Measurements from ENCODE around the gene COLEC11.

DNA sequence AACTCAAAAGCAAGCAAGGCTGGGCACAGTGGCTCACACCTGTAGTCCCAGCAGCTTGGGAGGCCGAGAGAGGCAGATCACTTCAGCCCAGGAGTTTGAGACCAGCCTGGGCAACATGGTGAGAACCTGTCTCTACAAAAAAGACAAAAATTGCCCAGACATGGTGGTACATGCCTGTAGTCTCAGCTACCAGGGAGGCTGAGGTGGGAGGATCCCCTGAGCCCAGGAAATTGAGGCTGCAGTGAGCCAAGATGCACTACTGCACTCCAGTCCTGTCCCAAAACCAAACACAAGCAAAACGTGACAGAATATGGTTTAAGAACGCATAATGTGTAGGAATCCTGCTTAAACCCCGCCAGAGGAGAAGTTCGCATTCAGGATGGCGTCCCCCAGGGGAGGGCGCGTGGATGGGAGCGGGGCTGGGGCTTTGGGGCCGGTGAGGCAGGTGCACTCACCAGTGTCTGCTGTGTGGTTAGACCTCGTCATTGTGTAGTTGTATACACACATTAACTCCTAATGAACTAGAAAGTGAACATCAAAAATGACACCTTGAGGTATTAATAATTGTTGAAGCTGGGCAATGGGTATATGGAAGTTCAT, 5.4 kb downstream of the COLEC11 start:
- TF ChIP-seq ZNF670 (tag by site-specific recombination; IDR thresholded peaks at IDR 0.05; ENCODE audit: low read depth) (no peak), CTCF (tag by site-specific recombination; IDR thresholded peaks at IDR 0.05) (no peak), YY1 (tag by site-specific recombination; IDR thresholded peaks at IDR 0.05) (no peak), OVOL3 (tag by site-specific recombination; IDR thresholded peaks at IDR 0.05) (no peak), ZNF48 (tag by site-specific recombination; IDR thresholded peaks at IDR 0.05) (no peak), ZNF302 (tag by site-specific recombination; IDR thresholded peaks at IDR 0.05; ENCODE audit: low read depth) (no peak), ZNF324 (tag by site-specific recombination; IDR thresholded peaks at IDR 0.05) (no peak), SP2 (tag by site-specific recombination; IDR thresholded peaks at IDR 0.05) (no peak)
- TF ChIP-seq, protein P1, sequence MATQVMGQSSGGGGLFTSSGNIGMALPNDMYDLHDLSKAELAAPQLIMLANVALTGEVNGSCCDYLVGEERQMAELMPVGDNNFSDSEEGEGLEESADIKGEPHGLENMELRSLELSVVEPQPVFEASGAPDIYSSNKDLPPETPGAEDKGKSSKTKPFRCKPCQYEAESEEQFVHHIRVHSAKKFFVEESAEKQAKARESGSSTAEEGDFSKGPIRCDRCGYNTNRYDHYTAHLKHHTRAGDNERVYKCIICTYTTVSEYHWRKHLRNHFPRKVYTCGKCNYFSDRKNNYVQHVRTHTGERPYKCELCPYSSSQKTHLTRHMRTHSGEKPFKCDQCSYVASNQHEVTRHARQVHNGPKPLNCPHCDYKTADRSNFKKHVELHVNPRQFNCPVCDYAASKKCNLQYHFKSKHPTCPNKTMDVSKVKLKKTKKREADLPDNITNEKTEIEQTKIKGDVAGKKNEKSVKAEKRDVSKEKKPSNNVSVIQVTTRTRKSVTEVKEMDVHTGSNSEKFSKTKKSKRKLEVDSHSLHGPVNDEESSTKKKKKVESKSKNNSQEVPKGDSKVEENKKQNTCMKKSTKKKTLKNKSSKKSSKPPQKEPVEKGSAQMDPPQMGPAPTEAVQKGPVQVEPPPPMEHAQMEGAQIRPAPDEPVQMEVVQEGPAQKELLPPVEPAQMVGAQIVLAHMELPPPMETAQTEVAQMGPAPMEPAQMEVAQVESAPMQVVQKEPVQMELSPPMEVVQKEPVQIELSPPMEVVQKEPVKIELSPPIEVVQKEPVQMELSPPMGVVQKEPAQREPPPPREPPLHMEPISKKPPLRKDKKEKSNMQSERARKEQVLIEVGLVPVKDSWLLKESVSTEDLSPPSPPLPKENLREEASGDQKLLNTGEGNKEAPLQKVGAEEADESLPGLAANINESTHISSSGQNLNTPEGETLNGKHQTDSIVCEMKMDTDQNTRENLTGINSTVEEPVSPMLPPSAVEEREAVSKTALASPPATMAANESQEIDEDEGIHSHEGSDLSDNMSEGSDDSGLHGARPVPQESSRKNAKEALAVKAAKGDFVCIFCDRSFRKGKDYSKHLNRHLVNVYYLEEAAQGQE (tag by site-specific recombination; IDR thresholded peaks at IDR 0.05) = no peak
- TF ChIP-seq, protein P2, sequence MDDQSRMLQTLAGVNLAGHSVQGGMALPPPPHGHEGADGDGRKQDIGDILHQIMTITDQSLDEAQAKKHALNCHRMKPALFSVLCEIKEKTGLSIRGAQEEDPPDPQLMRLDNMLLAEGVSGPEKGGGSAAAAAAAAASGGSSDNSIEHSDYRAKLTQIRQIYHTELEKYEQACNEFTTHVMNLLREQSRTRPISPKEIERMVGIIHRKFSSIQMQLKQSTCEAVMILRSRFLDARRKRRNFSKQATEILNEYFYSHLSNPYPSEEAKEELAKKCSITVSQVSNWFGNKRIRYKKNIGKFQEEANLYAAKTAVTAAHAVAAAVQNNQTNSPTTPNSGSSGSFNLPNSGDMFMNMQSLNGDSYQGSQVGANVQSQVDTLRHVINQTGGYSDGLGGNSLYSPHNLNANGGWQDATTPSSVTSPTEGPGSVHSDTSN (CRISPR knock-in tag; IDR thresholded peaks at IDR 0.05) = no peak

All from HEK293 (cell line).